Measurements from ENCODE around the gene CAPRIN1.

GRCh38 chr11:34147581-34147980 lies 96.0 kb downstream of the CAPRIN1 start:
- TF ChIP-seq POLR2AphosphoS5 (IDR thresholded peaks at IDR 0.05; ENCODE audit: low read depth, low read length) (no peak), TAF1 (IDR thresholded peaks at IDR 0.05; ENCODE audit: borderline replicate concordance, insufficient read depth, low read length) (no peak), REST (IDR thresholded peaks at IDR 0.05; ENCODE audit: insufficient read depth in 1 of 2, low read depth in 2 of 2, low read length in 2 of 2) (no peak)

Data from PFSK-1 (cell line).